ENCODE data around the gene SHC4.
A peak's percentile ranks its signal among the peaks of the same experiment; 100 is the strongest.
"Not testable (repeated sequence)": the region's sequence is repeated elsewhere in the genome, so short reads cannot be mapped to it uniquely, and the experiment has no call there.

The SHC4 gene

DNA sequence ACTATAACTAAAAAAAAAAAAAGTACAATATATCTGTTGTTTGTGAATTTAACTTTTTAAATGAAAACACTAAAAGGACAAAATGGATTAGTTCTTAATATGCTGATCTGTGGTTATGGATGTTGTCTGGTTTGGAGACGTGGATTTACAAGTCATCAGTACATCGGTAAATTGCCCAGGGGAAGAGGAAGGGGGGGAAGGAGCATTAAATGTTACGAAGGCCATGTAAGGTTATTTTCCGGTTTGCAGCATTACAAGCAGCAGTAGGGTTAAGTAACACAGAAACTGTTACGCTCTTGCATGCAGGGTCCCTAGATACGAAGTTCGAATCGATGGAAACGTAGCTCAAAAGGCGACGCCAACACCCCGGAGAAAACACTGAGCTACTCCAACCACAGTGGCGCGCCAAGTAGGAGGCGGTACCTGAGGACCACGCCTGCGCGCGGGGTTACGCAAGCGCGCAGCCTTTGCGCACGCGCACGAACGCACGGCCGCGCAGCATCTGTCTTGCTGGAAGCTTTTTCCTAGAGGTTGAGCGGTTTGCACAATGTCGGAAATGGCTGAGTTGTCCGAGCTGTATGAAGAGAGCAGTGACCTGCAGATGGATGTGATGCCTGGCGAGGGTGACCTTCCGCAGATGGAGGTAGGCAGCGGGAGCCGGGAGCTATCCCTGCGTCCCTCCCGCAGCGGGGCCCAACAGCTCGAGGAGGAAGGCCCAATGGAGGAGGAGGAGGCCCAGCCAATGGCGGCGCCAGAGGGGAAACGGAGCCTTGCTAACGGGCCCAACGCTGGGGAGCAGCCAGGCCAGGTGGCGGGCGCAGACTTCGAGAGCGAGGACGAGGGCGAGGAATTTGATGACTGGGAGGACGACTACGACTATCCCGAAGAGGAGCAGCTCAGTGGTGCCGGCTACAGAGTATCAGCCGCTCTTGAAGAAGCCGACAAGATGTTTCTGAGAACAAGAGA lies 85.8 kb downstream of the SHC4 start, which contains the start of gene EID1:
EID1 (plus strand) TSS at position 505 of the 966 bp plus-strand sequence; CDS start at position 548, 43 bp downstream.
- DNase-seq, result peak; percentile 87

GRCh38 chr15:48876057-48876456 lies 87.7 kb downstream of the SHC4 start:
- DNase-seq, result no peak

GRCh38 chr15:48875241-48875960 lies 88.3 kb downstream of the SHC4 start:
- DNase-seq, result no peak

GRCh38 chr15:48872632-48873031 lies 91.1 kb downstream of the SHC4 start:
- DNase-seq, result no peak

DNA sequence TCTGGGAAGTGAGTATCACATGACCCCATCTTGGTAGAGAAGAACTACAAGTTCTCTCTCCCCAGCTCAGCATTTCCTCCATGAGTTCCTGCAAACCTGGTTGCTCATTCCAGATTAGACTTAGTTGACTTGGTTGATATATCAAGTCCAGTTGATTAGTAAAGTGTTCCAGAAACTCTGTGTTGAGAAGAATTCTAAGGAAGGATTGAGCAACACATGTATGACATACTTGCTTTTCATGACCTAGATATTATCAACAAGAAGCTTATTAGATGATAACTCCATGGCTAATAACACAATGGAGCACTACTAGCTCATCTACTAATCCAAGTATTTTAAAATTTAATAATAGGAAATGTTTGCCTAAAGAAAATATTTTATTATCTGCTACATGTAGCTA lies 92.2 kb downstream of the SHC4 start:
- DNase-seq, result no peak

- no peak for DNase-seq
These were observed 93.8 kb downstream of the SHC4 start for GRCh38 chr15:48869966-48870365.

DNA sequence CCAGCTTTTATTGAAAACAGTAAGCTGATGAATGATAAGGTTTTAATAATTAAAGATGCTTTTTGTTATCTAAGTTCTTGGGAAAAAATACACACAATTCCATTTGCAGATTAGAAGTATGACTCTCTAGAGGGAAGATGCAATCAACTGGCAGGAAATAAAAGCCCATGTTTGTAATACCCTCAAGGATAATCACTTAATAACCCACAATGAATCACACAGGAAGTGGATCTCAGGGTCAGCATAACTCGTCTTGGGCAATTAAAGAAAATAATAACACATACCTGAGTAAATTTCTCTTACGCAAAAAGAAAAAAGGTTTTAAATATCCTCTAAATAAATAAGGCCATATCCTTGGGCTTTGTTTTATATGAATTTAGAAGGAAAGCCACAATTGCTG lies 95.2 kb downstream of the SHC4 start:
- no peak for DNase-seq

GRCh38 chr15:48868023-48868422 lies 95.7 kb downstream of the SHC4 start:
- no peak for DNase-seq

GRCh38 chr15:48866141-48866563 lies 97.6 kb downstream of the SHC4 start:
- no peak for DNase-seq

GRCh38 chr15:48865370-48866079 lies 98.2 kb downstream of the SHC4 start:
- no peak for DNase-seq

GRCh38 chr15:48862705-48863104 lies 101.0 kb downstream of the SHC4 start:
- no peak for DNase-seq

GRCh38 chr15:48861813-48862431 lies 101.8 kb downstream of the SHC4 start:
- DNase-seq, result peak; percentile 19

- no peak for DNase-seq
These were observed 104.3 kb downstream of the SHC4 start for GRCh38 chr15:48859426-48859825.

- DNase-seq, result no peak
These were observed 105.3 kb downstream of the SHC4 start for GRCh38 chr15:48858401-48858800.

DNA sequence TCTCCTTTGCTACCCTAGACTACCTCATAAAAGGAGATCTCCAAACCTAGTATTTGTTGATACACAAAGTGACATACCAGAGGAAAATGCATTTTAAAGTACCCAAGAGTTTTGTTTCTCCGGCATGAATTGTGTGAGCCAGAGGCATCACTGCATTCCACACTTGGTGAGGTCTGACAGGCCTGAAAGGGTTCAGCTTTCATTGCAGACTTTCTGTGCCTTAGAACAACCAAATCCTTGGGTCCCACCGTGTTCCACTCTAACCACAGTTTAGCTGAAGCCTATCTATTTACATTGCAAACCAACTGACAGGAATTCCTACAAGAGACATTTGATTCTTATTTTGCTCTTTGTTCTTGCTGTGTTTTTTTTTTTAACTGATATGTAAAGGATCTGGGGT lies 106.8 kb downstream of the SHC4 start:
- DNase-seq, result no peak

DNA sequence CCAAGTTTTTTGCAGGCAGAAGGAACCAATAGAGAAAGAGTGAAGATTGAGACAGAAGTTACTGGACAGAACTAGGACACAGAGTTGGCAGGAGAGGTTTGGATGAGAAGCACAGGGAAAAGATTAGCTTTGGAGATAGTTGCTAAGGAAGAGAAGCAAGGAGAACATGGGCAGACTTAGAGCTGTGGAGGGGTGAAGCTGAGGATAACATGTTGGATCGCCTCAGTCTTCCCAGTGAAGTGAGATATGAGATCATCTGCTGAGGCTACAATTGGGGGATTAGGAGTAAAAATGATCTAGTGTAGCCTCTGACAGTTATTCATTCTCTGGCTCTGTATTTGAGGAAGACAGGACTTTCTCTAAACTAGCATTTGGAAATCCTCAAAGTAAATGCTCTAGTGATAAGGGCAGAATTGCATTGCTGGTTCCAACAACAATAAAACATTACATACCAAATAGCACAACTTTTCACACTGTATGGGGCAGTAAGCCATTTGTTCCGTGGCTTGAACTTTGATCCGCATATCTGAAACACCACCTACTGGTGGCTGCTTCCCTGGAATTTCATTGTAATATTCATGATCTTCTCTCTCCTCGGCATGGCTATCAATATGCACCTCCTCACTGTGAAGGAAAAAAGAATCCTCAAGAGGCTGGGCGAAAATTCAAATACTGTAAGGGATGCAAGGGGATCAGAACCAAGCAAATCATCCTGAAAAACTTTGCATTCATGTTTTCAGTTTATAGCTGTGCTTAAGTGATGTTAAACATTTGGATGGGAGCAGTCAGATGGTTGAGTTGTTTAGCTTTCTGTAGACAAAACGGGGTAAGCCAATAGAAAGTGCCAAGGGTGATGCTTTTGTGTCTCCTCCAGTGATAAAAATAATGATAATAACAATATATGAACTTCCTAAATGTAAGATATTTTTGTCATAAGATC lies 107.9 kb downstream of the SHC4 start:
- no peak for DNase-seq

- not testable (repeated sequence) for DNase-seq
These were observed 109.3 kb downstream of the SHC4 start for GRCh38 chr15:48854434-48854833.

- DNase-seq, result no peak
These were observed 111.8 kb downstream of the SHC4 start for GRCh38 chr15:48851956-48852355.

DNA sequence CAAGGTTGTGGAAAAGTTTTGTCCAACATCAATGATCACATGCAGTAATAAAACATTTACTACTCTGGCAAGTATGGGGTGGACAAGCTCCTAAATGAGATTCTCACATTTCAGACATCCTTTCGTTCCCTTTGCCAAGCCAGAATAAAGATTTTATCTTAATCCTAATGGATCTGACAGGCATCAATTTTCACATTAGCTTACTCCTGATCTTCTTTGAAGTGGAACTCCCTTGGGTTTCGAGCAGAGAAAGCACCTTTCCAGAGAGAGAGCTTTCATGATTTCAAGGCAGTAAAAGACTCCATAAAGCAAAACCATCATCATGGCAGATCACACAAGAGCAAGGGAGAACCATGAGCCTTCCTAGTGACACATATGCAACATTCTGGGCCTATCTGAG lies 113.1 kb downstream of the SHC4 start:
- no peak for DNase-seq

GRCh38 chr15:48845123-48845522 lies 118.6 kb downstream of the SHC4 start:
- DNase-seq, result no peak

DNA sequence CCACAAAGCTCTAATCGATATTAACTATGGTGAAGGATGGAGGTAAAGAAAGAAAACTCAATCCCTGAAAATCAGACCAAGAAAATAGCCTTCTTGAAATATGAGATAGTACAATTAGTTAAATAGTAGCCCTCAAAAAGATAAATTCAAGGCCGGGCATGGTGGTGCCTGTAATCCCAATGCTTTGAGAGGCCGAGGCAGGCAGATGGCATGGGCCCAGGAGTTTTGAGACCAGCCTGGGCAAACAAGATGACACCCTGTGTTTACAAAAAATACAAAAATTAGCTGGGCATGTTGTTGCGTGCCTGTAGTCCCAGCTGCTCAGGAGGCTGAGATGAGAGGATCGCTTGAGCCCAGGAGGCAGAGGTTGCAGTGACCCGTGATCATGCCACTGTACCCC lies 121.2 kb downstream of the SHC4 start:
- no peak for DNase-seq

GRCh38 chr15:48834756-48835155 lies 129.0 kb downstream of the SHC4 start:
- DNase-seq, result no peak

All from activated CD8-positive, alpha-beta memory T cell treated with anti-CD3 and anti-CD28 coated beads, Interleukin-2, amount 50 U/mL, for 4 hours (primary cell).